Activated CD4-positive, alpha-beta T cell treated with anti-CD3 and anti-CD28 coated beads, Interleukin-2, amount 50 U/mL, for 24 hours (primary cell): ENCODE measurements around the gene SHBG.
A peak's percentile ranks its signal among the peaks of the same experiment; 100 is the strongest.
"Not testable (repeated sequence)": the region's sequence is repeated elsewhere in the genome, so short reads cannot be mapped to it uniquely, and the experiment has no call there.

ENCODE experiments used
- DNase-seq, 2 donors: peaks; one replicate each; pipeline ENCODE4 v3.0.0-alpha.2; 2020; ENCODE audit warnings: low read depth in 1 of 2, low spot score in 1 of 2

Gene SHBG

GRCh38 chr17:7611635-7612293 is 18.2 kb upstream of the SHBG start:
- no peak for DNase-seq

- DNase-seq = no peak
Observed at GRCh38 chr17:7612294-7612640, 17.7 kb upstream of the SHBG start.

GRCh38 chr17:7613769-7614424 is 16.0 kb upstream of the SHBG start:
- no peak for DNase-seq

- DNase-seq = peak; percentile 95 to 99
Observed at GRCh38 chr17:7614425-7615264, 15.3 kb upstream of the SHBG start, which contains the start of gene FXR2. TSS of gene FXR2 (minus strand) at chr17:7614897. CDS start at chr17:7614532, 365 bp downstream.

GRCh38 chr17:7615265-7615747 is 14.6 kb upstream of the SHBG start:
- DNase-seq = no peak

- DNase-seq = no peak
Observed at GRCh38 chr17:7618608-7619007, 11.3 kb upstream of the SHBG start.

- no peak for DNase-seq
Observed at GRCh38 chr17:7620835-7621234, 9.1 kb upstream of the SHBG start.

GRCh38 chr17:7623661-7624060 is 6.3 kb upstream of the SHBG start:
- DNase-seq = no peak

GRCh38 chr17:7625749-7626148 is 4.2 kb upstream of the SHBG start:
- not testable (repeated sequence) for DNase-seq

GRCh38 chr17:7626307-7626706 is 3.6 kb upstream of the SHBG start:
- no peak for DNase-seq

- DNase-seq = no peak
Observed at GRCh38 chr17:7626956-7627249, 3.0 kb upstream of the SHBG start.

GRCh38 chr17:7627250-7628121 is 2.4 kb upstream of the SHBG start, which contains the start of gene SAT2:
TSS of gene SAT2 (minus strand) at chr17:7627821. CDS start at chr17:7627635, 186 bp downstream.
- peak; percentile 52 to 82 for DNase-seq

GRCh38 chr17:7631398-7632380 is 1.8 kb downstream of the SHBG start:
- DNase-seq = no peak

GRCh38 chr17:7632492-7632894 is 2.6 kb downstream of the SHBG start:
- DNase-seq = no peak

- DNase-seq = no peak
Observed at GRCh38 chr17:7633093-7633492, 3.2 kb downstream of the SHBG start.

GRCh38 chr17:7634384-7634783 is 4.4 kb downstream of the SHBG start:
- DNase-seq = no peak

- DNase-seq = no peak
Observed at GRCh38 chr17:7636163-7636562, 6.2 kb downstream of the SHBG start.

- no peak for DNase-seq
Observed at GRCh38 chr17:7640783-7641182, 10.8 kb downstream of the SHBG start.

- DNase-seq = not testable (repeated sequence)
Observed at GRCh38 chr17:7641635-7642034, 11.7 kb downstream of the SHBG start.

- DNase-seq = no peak
Observed at GRCh38 chr17:7644775-7645174, 14.8 kb downstream of the SHBG start.
